Astrocyte (in vitro differentiated cells and primary cell): Measurements from ENCODE around the gene DROSHA.

Experiments used
- CTCF ChIP-seq: IDR thresholded peaks from 2 replicates; pipeline ENCODE4 v1.5.1; 2011; ENCODE audit warnings: low read depth, mild to moderate bottlenecking, inconsistent platforms, low read length, moderate library complexity; ENCODE audit not compliant: insufficient read depth
- EZH2 ChIP-seq: IDR thresholded peaks from 2 replicates; pipeline ENCODE4 v1.6.1; 2012; ENCODE audit warnings: mild to moderate bottlenecking, low read length, inconsistent platforms; ENCODE audit not compliant: insufficient read depth

GRCh38 chr5:31427013-31427723, 104.7 kb downstream of the DROSHA start:
- TF ChIP-seq EZH2 (no peak), CTCF (no peak)
